GM12864 (cell line): ENCODE data around the gene LRP3.
A peak's percentile ranks its signal among the peaks of the same experiment; 100 is the strongest.

Experiments used
- DNase-seq: peaks from one replicate; pipeline ENCODE4 v3.0.0-alpha.2; 2011; ENCODE audit warnings: low read depth
- H3K4me3 ChIP-seq: 2 replicates; pipeline ENCODE4 v1.5.1; 2011; ENCODE audit warnings: mild to moderate bottlenecking, low read depth, low read length, control low read depth
- CTCF ChIP-seq: IDR thresholded peaks from 2 replicates; pipeline ENCODE4 v1.5.1; 2011; ENCODE audit warnings: low read depth, mild to moderate bottlenecking, moderate library complexity, low read length, control low read depth, inconsistent platforms; ENCODE audit errors: missing control alignments

LRP3 gene

GRCh38 chr19:33245948-33246708 lies 52.0 kb downstream of the LRP3 start:
- no peak for DNase-seq
- peak; percentile 67 for TF ChIP-seq CTCF
- H3K4me3 ChIP-seq = no peak overlapping the region

DNA sequence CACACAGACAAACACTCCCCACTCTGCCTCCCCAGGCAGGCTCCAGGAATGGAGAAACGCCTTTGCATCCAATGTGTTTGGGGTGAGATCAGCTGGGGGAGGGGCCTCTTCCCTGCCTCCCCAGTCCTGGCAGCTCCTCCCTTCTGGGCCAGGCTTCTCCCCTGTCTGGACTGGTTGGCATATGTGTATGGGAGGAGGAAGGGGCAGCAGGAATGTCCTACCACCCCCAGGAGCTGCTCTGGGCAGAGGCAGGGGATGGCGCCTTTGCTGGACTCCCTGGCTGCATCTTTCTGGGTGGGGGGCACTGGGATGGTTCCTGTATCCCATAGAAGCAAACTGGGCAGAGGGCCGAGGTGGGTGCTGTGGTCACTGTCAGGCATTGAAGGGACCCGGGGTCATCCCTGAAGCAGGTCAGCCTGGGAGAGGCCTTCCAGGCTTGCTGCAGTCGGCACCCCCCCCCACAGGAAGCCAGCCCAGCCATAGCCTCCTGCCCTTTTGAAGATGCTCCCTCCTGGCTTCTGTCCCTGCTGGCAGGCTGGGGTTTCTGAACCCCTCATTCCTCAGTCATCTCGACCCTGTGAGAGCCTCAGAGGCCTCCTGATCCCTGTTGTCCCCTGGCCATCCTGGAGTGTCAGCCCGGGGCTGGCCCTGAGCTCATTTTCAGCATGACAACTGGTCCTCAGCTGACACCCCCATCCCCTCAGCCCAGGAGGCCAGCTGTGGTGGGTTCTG lies 52.7 kb downstream of the LRP3 start:
- H3K4me3 ChIP-seq = no peak overlapping the region
- DNase-seq = no peak
- TF ChIP-seq CTCF = no peak

DNA sequence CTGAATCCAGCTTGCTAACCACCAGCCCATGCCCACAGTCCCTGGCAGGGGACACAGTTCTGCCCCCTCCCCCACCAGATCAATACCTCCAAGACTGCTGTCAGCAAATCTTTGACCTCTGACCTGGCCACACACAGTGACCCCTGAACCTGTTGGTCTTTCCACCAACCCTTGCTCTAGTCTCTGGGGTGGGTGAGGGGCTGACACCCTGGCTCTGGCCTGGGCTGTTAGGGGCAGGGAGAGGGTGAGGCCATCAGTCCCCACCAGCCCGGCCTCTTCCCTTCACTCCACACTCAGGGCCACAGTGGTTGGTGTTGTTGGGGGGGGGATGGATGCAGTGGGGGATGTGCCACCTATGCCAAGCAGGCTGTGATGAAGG lies 53.3 kb downstream of the LRP3 start:
- H3K4me3 ChIP-seq = no peak overlapping the region
- DNase-seq = no peak
- no peak for TF ChIP-seq CTCF

DNA sequence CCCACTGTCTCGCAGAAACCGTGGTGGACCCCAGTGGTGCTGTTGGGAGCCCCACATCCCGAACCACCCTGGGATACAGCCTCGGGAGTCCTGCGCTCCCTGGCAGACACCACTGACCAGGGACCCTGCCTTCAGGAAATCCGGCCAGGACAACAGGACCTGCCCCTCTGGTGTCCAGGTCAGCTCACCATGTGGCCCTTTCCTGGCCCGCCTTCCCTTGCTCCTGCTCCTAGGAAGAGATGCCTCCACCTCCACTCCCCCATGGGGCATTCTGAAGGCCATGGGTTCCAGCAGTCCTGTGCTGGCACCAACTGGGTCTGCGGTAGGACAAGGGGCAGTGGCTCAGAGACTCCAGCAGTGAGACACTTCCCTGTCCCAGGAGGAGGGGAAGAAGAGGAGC lies 54.0 kb downstream of the LRP3 start:
- no peak overlapping the region for H3K4me3 ChIP-seq
- no peak for TF ChIP-seq CTCF

DNA sequence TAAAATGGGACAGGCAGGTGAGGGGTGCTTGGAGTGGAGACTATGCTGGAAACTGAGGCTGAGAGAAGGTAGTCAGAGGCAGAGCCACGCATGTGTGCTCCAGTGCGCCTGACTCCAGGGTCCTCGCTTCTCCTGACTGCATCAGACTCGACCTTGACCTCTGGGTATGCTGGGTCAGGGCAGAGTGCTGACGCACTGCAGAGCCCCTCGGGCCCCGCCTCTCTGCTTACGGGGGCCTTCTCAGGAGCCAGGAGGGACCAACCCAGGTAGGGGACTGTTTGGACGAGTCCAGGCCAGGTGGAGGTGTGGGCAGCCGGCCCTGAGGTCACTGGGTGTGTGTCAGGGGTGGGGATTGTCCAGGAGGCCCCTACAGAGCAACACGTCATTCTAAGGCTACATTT lies 54.4 kb downstream of the LRP3 start:
- H3K4me3 ChIP-seq = no peak overlapping the region
- DNase-seq = no peak
- TF ChIP-seq CTCF = no peak

More for the DNA sequence above, 54.0 kb downstream of the LRP3 start:
- DNase-seq = no peak

DNA sequence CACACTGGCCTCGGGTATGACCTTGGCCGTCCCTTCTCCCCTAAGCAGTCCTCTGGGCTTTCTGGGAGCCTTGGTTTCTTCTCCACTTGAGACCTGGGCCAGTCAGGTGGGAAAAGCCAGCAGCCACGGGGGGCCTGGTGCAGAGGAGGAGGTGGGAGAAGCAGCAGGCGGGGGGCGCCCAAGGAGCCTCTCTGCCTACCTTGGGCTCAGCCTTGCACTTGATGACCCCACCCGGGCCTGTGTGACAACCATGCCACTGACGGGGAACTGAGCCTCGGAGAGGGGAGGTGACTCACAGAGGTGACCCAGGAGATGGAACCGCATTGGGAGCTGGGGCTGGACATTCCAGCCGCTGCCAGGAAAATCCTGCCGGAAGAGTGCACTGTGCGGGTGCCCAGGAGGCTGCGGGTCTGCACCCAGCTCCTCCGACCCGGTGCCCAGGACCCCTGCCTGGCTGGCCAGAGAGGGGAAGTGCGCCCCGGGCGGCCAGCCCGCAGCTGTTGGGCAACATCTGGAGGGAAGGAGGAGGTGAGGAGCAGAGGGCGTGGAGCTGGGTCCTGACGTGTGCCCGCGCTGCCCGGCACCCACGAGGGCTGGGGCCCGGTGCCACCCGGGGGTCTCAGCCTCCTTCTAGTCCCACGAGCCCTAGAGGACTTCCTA lies 55.0 kb downstream of the LRP3 start:
- DNase-seq = no peak
- no peak overlapping the region for H3K4me3 ChIP-seq
- no peak for TF ChIP-seq CTCF
